Eye (tissue), 1 donor: ENCODE measurements around the gene HERC3.
A peak's percentile ranks its signal among the peaks of the same experiment; 100 is the strongest.

Experiments
- DNase-seq: peaks from one replicate; pipeline ENCODE4 v3.0.0-alpha.2; 2015

HERC3 gene

DNA sequence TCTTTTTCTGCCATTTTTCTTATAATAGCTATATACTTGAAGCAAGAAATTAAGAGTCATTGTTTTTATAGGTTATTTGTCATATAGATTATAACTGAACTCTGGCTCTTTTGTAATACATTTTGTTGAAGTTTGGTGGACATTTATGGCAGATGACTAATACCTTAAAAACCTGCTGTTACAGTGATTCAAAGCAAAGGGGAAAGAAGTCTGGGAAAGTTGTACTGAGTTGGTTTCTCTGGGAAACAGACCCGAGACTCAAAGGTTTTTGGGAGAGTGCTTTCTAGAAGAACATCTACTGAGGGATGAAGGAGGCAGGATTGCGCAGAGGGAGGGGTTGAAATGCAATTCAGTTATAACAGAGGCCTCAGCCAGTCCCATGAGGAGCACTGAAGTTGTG lies 69.5 kb downstream of the HERC3 start:
- DNase-seq, result no peak

DNA sequence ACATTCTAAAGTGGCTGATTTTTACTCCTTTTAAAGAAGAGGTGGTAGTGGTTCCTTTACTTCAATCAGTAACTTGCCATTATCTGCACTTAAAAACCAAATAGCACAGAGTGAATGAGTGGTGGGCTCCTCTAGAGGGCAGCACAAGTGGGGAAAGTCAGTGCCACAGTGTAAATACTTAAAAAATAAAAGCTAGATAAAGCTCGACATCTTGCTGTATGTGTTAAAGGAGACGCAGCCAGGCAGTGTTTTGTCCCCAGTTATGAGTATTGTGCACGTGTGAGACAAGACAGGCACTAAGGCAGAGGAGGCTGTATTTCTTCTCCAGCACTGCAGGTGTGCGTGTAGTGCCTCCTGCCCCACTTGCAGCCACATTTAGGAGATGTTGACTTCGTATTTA lies 80.7 kb downstream of the HERC3 start:
- peak; percentile 54 for DNase-seq

GRCh38 chr4:88673886-88674285 lies 81.6 kb downstream of the HERC3 start:
- no peak for DNase-seq

- DNase-seq, result no peak
These were observed 82.3 kb downstream of the HERC3 start for GRCh38 chr4:88674565-88674964.

GRCh38 chr4:88674979-88675378 lies 82.7 kb downstream of the HERC3 start:
- DNase-seq, result no peak

DNA sequence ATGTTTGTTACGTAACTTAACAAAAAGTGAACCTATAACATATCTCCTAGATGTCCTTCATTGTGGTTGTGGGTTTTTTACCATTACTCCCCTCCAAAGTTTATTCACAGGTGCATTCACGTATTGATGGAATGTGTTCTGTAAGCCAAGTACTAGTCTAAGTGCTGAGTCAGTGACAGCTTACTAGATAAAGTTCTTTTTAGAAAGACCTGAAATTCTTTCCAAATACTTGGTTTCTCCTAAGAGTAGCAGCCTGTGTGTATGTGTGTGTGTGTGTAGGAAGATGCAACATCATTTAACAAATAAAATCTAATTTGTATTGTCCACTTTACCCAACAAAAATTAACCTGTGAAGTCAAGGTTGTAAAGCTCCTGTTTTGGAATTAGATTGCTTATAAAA lies 83.3 kb downstream of the HERC3 start:
- no peak for DNase-seq

- no peak for DNase-seq
These were observed 88.9 kb downstream of the HERC3 start for GRCh38 chr4:88681209-88681608.

GRCh38 chr4:88690355-88690754 lies 98.1 kb downstream of the HERC3 start:
- DNase-seq, result no peak

GRCh38 chr4:88693792-88694191 lies 101.5 kb downstream of the HERC3 start:
- DNase-seq, result no peak

DNA sequence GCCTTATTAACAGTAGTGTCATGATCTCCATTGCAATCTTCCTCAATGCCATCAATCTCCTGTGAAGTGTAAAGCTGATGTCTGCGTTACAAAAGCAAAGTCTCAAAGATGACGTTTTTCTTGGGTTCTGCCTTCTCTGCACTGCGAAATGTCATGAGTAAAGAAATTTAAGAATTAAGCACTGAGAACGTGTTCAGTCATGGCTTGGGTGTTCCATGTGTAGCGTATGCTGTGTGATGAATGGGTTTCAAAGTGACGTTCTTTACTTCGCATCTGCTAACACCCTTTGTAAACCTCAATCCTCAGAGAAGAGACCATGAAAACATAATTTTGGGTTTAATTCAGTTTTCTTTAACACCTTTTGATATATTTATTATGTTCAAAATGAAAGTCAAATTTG lies 104.3 kb downstream of the HERC3 start:
- DNase-seq, result peak; percentile 44

- DNase-seq, result no peak
These were observed 104.9 kb downstream of the HERC3 start for GRCh38 chr4:88697141-88697540.

GRCh38 chr4:88697588-88698329 lies 105.5 kb downstream of the HERC3 start, which contains the start of gene NAP1L5:
TSS of gene NAP1L5 (minus strand) at chr4:88697829. CDS start at chr4:88697754, 75 bp downstream.
- DNase-seq, result peak; percentile 84

- DNase-seq, result no peak
These were observed 106.2 kb downstream of the HERC3 start for GRCh38 chr4:88698519-88698918.

DNA sequence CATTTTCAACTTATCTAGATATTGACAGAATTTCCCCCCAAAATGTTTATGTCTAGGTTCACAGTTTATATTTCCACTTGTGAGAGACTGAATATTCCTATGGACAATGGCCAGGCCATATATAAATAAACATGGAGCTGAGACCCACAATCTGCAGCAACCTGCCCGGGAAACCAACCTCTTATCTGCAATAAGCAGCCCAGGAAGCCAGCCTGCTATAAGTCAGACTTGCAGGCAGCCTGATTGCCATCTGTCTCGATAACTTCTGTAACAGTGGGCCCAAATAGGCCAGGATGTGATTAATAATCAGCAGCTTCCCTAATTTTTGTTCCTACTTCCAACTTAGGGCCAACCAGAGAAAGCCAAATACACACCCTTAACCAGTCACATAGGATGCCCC lies 110.5 kb downstream of the HERC3 start:
- no peak for DNase-seq

GRCh38 chr4:88705223-88705622 lies 112.9 kb downstream of the HERC3 start:
- no peak for DNase-seq

DNA sequence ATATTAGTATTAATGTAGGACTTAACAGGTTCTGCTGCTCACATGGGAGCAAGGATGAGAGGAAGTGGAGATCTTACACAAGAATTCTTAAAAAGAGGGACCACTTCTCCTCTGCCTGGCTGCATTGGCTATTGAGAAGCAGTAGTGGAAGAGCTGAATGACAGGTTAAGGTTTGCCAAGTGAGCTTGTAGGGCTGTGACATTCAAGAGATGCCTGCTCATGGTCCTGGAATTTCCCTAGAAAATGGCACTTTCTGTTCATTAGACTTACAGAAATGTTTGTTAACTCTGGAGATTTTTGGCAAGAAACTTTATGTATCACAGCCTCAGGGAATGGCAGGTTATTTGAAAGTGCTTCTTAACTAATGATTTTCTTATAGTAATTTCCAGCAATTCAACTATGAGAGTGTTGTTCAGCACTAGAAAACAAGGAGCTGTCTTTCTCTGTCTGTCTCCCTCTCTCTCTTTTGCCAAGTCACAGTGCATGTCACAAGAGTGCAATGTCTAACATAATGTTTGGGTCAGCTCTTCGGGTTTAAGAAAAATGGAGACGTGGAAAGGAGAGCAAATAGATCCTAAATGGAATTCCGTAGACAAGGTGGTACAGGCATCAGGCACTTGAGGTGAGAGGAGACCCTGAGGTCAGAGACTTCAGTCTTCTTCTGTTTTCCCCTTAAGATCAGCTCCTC lies 113.7 kb downstream of the HERC3 start:
- DNase-seq, result no peak

GRCh38 chr4:88706574-88706973 lies 114.3 kb downstream of the HERC3 start:
- peak; percentile 69 for DNase-seq

- no peak for DNase-seq
These were observed 117.7 kb downstream of the HERC3 start for GRCh38 chr4:88709989-88710388.

GRCh38 chr4:88713782-88714181 lies 121.5 kb downstream of the HERC3 start:
- no peak for DNase-seq

- no peak for DNase-seq
These were observed 125.8 kb downstream of the HERC3 start for GRCh38 chr4:88718098-88718497.

DNA sequence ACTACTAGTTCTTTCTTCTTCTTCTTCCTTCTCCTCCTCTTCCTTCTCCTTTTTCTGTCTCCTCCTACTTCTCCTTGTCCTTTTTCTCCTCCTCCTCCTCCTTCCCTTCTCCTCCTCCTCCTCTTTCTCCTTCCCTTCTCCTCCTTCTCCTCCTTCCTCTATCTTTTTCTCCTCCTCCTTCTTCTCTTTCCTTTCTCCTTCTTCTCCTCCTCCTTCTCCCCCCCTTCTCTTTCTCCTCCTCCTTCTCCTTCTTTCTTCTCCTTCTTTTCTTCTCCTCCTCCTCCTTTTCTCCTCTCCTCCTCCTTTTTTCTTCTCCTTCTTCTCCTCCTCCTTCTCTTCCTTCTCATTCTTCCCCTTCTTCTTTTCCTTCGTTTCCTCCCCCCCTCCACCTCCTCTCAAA lies 127.1 kb downstream of the HERC3 start:
- DNase-seq, result no peak

GRCh38 chr4:88720451-88721428 lies 128.5 kb downstream of the HERC3 start:
- no peak for DNase-seq

DNA sequence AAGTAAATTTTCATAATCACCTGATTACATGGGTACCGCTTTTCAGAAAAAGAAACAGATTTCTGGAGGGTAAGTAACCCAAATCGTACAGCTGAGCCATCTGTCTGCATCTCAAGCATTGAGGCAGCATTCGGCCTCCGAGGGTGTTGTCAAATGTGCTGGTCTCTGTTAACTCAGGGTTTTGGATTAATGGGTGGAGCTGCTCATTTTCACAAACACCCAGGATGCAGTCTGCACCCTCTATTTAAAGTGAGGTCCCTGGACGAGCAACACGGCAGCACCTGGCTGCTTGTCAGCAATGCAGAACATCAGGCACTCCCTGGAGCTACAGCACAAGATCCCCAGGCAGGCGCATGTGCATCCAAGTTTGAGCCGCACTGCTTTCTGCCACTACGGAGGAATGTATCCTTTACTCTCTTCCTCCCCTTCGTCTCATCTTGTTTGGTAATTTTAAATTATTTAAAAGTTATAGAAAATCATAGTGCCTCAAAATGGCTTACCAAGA lies 130.0 kb downstream of the HERC3 start:
- DNase-seq, result no peak
